NCI-H2107 treated with DMSO at 0.1 percent for 48 hours (cell line): Measurements from ENCODE around the gene SCAMP4.
A peak's percentile ranks its signal among the peaks of the same experiment; 100 is the strongest.
"Not testable (repeated sequence)": the region's sequence is repeated elsewhere in the genome, so short reads cannot be mapped to it uniquely, and the experiment has no call there.

Source experiments
- DNase-seq: peaks from one replicate; lab custom pipeline; 2025; ENCODE audit not compliant: unreplicated experiment; lab: John Stamatoyannopoulos, UW

Gene SCAMP4

DNA sequence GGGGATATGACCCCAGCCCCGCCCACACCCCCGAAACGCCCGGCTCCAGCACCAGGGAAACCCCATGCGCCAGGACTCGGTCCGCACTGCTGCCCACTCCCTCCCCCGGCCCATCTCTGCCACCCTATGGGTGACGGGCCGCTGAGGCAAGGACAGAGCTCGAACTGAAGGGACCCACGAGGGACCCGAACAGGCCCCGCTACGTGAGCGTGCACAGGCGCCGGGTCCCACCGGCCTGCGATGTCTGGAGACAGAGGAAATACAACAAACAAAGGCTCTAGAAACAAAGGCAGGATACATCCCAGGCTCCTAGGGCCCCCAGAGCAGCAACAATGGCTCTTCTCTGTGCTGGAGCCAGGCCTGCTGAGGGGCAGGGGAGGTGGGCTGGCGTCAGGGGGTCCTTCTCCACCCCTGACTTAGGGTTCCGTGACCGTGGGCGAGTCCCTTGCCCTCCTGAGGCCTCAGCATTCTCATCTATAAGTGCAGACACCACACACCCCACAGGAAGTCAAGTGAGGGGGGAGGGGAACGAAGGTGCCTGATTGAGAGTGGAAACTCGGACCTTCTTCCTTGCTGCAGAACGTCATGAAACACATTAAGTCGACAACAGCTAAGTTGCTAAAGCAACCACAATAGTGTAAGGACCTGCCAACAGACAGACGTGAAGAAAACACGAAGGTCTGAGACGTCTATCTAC lies 23.0 kb upstream of the SCAMP4 start:
- DNase-seq: no peak

DNA sequence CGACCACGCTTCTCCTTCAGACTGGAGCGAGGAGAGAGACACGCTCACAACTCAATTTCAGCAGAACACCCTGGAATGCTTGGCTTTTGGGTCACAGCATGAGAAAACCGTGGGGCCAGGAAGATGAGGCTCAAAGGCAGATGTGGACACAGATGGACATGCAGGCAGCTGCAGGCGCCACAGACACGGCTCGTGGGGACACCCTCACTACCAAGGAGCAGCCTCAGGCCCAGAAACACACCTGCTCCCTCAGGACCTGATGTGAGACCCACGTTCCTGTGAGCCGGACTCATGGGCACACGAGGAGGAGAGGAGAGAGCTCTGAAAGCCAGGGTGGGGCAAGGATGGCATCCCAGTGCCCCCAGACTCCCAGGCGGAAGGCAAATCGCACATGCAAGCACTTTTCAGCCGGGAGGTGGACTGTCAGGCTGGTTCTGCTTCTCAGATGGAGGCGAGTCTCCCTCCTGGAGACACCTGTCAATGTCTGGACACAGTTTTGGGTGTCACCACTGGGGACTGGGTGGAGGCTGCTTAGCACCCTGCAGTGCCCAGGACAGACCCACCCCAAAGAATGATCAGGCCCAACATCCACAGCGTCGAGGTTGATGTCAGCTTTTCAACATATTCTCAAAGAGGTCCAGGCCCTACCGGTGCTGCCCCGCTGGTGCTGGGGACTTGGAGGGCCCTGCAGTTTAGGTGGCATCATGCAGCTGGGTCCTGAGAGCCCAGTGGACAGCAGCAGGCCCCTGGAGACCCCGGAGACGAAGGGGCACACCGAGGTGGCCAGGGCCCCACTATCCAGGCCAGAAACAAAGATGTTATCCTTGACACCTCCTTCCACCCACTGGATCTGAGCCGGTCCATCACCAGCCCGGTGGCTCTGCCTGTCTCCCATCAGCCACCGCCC lies 22.2 kb upstream of the SCAMP4 start:
- DNase-seq: no peak

DNA sequence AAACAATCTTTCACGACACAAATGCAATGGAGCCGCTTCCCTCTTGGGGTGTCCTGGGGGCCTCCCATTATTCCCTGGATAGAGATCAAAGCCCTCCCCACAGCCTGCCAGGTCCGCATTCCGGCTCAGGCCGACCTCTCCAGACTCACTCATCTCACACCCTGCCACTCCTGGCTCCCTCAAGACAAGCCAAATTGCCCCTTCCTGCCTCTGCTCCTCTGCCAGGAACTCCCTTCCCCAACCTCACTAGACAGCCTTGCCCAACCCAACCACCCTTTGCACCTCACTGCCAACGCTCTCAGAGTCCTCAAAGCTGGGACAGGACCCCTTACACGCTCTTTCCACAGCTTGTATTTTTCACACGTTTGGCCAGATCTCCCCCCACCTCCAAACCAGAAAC lies 21.4 kb upstream of the SCAMP4 start:
- no peak for DNase-seq

- DNase-seq: no peak
These were observed 20.9 kb upstream of the SCAMP4 start for GRCh38 chr19:1884291-1884718.

DNA sequence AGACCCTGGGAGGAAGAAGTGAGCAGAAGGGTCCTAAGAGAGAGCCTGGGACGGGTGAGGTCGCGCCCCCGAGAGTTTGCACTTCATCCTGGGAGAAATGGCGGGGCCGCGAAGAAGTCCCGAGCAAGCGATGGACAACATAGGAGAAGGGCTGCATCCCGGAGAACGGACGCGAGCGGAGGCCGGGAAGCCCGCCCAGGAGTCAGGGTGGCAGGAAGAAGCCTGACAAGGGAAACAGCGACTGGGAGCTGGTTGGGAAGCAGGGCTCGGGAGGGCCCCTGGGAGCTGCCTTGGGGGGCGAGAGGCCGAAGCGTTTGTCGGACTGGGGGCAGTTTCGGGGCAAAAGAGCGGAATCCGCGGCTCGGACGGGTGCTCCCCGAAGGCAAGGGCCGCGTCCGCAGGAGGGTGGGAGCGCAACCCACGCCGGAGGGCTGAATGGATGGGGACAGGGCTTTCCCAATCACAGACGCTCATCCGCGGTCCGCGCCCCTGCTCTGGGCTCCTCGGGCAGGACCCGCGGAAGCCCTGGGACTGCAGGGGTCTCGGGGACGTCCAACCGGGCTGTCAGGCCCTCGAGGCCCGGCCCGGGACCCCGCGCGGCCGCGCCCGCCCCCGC lies 20.4 kb upstream of the SCAMP4 start:
- DNase-seq: no peak

DNA sequence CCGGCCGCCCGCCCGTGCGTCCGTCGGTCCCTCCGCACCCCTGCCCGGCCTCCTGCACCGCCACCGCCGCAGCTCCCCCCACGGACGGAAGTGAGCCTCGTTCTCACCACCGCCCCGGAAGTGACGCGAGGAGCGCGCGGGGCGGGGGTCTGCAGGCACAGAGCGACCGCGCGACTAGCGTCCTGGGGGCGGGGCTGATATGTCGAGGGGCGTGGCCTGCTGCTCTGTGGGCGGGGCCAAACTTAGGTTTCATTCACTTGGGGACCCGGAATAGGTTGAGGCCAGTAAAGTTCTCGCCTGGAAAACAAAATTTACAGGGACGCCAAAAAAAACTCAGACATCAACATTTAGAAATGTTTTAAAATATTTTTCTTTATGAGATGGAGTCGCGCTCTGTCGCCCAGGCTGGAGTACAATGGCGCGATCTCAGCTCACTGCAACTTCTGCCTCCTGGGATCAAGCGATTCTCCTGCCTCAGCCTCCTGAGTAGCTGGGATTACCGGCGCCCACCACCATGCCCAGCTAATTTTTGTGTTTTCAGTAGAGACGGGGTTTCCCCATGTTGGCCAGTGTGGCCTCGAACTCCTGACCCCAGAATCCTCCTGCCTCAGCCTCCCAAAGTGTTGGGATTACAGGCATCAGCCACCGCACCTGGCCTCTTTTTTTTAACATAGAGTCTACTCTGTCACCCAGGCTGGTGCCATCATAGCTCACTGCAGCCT lies 19.6 kb upstream of the SCAMP4 start, which contains the start of gene ABHD17A:
Gene ABHD17A, minus strand, starts transcription at position 99 of the 722 bp plus-strand sequence. CDS start 3,930 bp downstream, outside the sequence.
- peak; percentile 70 for DNase-seq

GRCh38 chr19:1886360-1886759 lies 18.8 kb upstream of the SCAMP4 start:
- not testable (repeated sequence) for DNase-seq

DNA sequence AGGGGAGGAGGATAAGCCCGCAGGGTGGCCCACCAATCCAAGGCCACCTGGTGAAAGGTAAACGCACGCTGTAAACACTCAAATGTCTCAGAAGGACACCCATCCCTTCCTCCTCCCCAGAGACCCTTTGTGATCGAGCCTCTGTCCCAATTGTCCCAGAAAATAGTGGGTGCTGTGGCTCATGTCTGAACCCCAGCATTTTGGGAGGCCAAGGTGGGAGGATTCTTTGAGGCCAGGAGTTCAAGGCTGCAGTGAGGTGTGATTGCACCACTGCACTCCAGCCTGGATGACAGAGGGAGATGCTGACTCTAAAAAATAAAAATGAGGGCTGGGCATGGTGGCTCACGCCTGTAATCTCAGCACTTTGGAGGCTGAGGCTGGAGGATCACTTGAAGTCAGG lies 16.8 kb upstream of the SCAMP4 start:
- no peak for DNase-seq

DNA sequence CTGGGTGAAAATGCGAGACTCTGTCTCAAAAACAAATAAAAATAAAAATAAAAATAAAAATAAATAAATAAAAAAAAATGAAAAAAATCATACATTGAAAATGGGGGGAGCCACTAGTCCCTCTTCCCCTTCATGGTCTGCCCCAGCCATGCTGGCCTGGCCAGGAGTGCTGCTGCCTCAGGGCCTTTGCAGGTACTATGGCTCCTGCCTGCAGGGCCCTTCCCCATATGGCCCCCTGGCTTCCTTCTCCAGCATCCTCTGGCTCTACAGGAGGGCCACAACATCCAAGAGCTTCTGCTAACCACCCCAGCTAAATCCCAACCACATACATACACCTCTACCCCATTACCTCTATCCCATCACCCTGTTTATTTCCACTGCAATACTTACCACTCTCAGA lies 15.3 kb upstream of the SCAMP4 start:
- DNase-seq: no peak

GRCh38 chr19:1893791-1894190 lies 11.4 kb upstream of the SCAMP4 start:
- DNase-seq: no peak

DNA sequence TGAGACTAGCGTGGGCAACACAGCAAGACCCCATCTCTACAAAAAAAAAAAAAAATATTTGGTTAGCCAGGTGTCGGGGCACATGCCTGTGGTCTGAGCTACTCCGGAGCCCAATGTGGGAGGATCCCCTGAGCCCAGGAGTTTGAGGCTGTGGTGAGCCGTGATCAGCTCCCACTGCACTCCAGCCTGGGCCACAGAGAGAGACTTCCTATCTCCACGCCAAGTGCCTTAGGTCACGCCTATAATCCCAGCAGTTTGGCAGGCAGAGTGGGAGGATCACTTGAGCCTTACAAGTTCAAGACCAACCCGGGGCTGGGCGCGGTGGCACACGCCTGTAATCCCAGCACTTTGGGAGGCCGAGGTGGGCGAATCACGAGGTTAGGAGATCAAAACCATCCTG lies 8.7 kb upstream of the SCAMP4 start:
- no peak for DNase-seq

- DNase-seq: no peak
These were observed 3.2 kb upstream of the SCAMP4 start for GRCh38 chr19:1901940-1902404.

- no peak for DNase-seq
These were observed 2.3 kb upstream of the SCAMP4 start for GRCh38 chr19:1902923-1903322.

DNA sequence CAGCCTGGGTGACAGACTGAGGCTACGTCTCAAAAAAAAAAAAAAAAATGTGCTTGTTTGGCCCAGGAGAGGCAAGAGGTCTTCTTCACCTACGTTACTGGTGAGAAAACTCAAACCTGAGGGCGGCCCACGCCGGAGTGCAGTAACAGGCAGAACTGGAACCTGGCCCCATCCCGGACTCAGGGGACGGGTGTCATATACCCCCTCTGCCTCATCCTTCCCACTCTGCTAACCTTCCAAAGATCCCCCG lies 414 bp upstream of the SCAMP4 start:
- no peak for DNase-seq

- DNase-seq: no peak
These were observed 720 bp downstream of the SCAMP4 start for GRCh38 chr19:1905863-1906375.

- no peak for DNase-seq
These were observed 1.9 kb downstream of the SCAMP4 start for GRCh38 chr19:1906985-1907562.

DNA sequence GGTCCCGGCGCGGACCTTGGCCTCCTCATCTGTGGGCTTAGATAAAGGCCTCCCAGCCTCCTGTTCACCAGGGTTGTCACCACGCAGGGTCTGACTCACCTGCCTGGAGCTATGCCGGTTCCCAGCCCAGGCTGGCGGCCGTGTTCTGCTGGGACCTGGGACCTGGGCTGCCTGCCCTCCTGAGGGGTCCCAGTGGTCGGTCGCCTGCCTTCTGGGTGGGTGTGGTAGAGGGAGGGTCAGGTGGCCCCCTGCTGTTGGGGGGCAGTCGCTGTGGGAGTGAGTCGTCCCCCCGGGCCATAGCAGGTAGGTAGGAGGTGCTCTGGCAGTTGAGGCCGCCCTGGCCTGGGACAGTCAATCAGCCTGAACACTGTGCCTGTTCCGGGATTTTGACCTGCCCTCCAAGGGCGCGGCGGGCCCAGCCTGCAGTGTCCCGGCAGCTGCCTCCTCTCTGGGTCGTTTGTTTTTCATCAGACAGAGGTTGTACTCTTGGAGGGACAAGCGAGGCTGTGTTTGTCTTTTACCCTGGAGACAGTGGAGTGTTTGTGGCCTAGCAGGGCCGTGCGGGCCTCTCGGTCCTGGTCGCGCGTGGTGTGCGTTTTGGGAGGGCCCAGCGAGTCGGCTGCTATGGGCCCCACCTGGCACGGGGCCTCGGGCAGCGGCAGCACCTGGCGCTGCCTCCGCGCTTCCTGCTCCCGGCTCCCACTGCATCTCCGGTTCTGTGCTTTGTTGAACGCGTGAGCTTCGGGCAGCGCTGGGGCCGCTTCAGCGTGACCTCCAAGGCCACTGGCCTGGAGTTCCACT lies 2.6 kb downstream of the SCAMP4 start:
- DNase-seq: no peak

- DNase-seq: no peak
These were observed 3.1 kb downstream of the SCAMP4 start for GRCh38 chr19:1908364-1908678.

DNA sequence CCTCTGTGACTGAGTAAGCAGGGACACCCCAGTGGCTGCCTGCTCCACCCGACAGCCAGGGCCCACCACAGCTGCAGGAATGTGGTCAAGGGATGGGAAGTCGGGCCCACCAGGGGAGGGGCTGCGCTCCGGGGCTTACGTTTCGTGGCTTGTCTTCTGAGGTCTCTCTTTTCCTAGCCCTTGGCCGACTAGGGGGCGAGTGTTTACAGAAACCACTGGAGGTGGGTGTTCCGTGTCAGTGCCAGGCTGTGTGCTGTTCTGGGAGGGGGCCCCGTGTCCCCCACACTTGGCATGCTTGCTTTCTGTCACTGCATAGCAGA lies 4.5 kb downstream of the SCAMP4 start:
- DNase-seq: no peak

DNA sequence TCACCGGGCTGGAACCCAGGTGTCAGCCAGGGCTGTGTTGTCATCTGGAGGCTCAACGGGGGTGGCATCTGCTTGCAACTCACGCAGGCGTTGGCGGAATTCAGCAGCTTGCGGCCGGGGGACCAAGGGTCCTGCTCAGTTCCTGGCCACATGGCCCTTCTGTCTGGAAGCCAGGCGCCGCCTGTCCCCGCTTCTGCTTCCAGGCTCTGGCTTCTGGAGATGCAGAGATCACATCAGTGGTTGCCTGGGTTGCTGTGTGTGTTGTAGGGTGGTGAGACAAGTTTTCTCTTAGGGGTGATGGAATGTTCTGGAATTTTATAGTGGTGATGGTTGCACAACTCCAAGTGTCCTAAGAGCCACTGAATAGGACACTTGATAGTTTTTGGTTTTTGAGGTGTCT lies 5.0 kb downstream of the SCAMP4 start:
- DNase-seq: no peak
